GM19351 (cell line): Measurements from ENCODE around the gene RNF183.
"Not testable (repeated sequence)": the region's sequence is repeated elsewhere in the genome, so short reads cannot be mapped to it uniquely, and the experiment has no call there.

ENCODE experiments used
- ATAC-seq: cut with Tn5 transposase; IDR thresholded peaks from one replicate; pipeline ENCODE4 v1.9.1; 2021; ENCODE audit warnings: mild to moderate bottlenecking, moderate library complexity; ENCODE audit not compliant: unreplicated experiment

The RNF183 gene

DNA sequence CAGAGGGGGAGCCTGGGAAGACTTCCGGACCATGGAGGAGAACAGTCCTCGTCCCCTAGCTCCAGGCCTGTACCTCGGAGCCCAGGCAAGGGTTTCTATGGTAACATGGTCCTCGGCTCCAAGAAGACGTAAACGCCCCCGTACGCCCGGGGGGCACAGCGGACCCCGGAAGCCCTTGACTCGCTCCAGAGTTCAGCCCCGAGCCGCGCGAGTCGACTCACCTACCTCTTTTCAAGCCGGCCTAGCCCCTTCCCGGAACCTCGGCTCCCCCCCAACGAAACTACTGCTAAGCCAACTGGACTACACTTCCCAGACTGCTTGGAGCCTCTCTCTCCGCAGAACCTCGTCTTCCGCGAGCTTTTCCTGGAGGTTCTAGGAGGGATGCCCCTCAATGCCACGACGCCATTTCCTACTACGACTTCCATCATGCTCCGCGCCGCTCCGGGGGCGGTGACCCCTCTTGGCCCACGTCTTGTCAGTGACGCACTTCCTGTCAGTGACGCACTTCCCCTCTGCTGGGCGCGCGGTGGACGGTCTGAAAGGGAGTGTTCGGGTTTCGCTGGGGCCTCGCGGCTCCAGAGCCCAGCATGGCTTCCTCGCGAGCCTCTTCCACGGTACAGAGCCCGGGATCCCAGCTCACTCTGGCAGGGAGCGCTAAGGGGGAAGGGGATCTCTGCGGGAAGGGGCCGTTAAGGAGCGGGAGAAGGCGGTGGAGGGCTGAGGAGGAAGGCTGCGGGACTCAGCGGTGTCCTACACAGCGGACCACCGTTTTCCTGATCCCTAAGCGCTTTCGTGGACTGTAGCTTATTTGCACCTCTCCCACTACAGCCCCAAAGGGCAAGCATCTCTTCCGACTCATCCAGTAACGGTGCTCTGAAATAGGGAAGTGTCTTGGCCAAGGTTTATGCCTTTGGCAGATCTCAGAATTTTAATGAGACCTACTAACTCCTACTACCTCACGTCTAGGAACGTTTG, 27.7 kb downstream of the RNF183 start, which contains the start of the genes CDC26 and PRPF4:
TSS of gene CDC26 (minus strand) at position 416 of the 975 bp plus-strand sequence. CDS start 3,065 bp downstream, outside the sequence.
TSS of gene PRPF4 (plus strand) at position 502 of the 975 bp plus-strand sequence. CDS start at position 588, 86 bp downstream.
- peak; percentile 98 for ATAC-seq

DNA sequence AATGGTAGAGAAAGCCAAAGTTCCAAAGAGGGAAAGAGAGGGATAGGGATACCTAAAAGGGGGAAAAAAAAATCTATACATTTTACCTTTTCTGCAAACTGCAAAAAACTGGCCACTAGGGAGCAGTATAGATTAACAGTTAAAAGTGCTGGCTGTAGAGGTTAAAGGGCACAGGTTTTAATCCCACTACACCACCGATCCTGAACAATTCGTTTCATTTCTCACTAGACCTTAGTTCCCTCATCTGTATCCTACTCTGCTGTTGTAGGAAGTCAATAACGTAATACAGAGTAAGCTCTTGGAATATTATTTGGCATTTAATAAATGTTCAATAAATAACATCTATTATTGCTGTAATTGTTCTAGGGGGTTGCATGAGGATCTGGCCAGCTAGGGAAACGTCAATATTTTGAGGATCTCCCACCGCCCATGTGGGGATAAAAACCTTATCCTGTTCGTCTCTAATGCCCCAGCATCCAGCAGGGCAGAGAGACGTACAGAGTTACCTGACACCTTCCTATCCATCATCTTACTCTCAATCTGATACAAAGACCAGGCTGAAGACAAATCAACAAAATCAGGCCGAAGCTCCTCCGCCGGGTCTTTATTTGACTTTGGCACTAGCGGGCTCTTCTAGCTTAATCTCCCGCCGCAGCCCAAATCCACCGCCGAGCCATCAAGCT, 28.6 kb downstream of the RNF183 start:
- ATAC-seq, result peak; percentile 5

DNA sequence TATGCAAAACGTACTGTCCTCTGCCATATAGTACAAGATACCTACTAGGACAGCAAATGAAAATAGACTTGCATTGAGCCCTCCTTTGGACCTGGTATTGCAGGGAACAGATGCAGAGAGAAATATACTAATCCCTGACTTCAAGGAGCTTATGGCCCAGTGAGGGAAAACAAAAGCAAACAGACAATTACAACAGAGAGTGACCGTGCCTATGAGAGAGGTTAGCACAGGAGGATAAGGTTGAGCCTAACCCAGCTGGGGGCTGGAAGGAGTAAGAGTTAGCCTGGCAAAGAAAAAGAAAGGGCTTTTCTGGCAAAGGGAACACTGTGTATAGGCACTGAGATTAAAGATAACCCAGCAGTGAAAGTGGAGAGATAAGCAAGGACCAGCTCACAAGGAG, 33.3 kb downstream of the RNF183 start:
- ATAC-seq, result no peak

DNA sequence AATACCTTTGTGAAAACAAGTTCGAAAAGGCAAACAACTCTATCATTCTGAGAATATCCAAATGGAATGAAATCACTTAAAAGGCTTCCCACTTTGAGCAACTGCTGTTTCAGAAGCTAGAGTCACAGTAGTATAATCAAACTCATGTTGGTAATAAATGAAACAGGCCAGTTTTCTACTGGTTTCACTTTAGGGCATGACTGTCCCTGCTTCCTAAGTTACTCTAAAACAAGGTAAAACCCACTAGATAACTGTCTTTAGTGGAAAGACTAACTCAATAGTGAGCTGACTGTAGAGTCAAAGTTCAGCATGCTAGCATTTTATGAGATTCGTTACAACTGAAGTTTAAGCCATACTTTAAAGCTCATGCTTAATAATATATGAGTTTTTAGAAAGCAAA, 33.8 kb downstream of the RNF183 start:
- ATAC-seq, result no peak

DNA sequence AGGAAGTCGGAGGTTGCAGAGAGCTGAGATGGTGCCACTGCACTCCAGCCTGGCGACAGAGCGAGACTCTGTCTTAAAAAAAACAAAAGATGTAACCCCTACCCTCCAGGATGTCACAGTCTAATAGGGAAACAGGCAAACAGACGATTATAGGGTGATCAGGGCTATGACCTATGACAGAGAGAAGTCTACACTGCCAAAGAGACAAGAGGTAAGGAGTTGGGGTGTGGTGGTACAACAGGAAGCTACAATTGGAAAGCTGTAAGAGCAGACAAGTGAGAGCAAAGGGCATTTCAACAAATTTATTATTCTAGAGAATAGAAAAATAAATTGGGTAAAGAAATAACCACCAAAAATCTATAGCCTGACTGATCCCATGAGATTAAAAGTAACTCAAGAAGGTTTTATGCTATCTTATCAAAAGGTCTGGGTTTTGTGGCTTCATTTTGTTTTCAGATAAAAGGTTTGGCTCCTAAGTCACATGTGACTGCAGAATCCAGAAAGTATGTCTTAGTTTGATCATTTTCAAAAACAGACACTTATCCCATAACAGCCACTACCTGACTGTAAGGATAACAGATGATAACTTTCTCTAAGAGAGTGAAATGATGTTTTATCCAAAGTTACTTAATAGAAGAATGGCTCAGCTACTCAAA, 35.1 kb downstream of the RNF183 start:
- no peak for ATAC-seq

GRCh38 chr9:113266174-113266573, 37.0 kb downstream of the RNF183 start:
- ATAC-seq, result no peak

DNA sequence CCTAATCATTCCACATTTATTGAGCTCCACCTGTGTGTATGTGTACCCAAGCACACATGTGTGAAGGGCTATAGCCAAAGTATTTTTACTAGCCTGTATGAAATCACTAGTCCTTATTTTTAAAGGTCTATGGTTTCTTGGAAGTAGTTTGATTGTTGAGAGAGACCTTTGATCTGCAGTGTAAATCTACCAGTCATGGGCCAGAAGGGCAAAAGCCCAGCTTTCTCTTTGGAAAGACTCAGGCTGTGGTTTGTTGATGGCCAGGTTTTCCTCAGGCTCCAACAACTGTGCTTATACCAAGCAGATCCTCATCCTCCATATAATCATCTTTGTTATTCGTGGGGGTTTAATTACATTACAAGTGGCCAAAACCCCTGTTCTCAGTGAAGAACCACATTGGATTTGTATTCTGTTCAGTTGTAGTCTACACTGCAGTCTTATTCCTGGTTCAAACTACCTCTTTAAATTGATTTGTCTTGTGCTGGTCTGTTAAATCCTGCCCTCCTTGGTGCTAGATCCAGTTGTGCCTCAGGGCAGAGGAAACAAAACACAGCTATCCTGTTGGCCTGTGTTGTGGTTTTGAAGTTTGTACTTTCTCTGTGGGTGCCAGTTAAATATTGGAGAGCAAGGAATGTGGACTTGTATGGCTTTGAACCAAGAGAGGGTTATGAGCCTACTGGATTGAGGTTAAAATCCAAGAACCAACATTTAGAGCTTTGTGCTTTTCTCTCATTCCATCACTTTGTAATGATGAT, 41.1 kb downstream of the RNF183 start:
- ATAC-seq, result no peak

GRCh38 chr9:113258282-113258681, 44.9 kb downstream of the RNF183 start:
- no peak for ATAC-seq

- ATAC-seq, result no peak
Measured at GRCh38 chr9:113257863-113258262, 45.3 kb downstream of the RNF183 start.

GRCh38 chr9:113255438-113255837, 47.7 kb downstream of the RNF183 start:
- no peak for ATAC-seq

DNA sequence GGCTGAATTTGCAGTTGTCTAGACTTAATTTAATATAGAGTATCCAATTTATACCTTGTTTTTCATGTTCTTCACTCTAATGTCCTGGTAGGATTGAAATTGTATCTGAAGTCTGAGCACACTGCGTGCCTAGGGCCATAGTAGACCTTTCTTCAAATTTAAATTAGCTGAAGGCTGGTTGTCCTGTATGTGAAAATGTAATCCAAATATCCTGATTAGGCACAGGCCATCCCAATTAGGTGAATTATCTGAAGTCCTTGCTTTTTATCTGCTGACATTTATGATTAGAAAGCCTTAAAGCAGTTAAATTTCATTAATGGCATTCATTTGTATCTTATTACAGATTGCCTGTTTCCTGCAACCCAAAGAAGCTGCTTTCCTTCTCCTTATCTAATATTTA, 48.2 kb downstream of the RNF183 start:
- ATAC-seq, result no peak

DNA sequence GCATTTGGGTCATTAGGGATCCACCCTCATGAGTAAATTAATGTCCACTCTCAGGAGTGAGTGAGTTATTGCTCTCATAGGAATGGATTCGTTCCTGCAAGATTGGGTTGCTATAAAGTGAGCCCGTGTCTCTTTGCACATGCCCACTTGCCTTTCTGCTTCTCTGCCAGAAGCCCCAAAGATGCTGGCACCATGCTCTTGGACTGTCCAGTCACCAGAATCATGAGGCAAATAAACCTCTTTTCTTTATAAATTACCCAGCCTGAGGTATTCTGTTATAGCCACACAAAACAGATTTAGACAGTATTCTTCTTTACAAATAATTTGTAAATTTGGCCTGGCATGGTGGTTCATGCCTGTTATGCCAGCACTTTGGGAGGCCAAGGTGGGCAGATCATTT, 52.4 kb downstream of the RNF183 start:
- ATAC-seq, result no peak

- not testable (repeated sequence) for ATAC-seq
Measured at GRCh38 chr9:113249661-113250060, 53.5 kb downstream of the RNF183 start.

DNA sequence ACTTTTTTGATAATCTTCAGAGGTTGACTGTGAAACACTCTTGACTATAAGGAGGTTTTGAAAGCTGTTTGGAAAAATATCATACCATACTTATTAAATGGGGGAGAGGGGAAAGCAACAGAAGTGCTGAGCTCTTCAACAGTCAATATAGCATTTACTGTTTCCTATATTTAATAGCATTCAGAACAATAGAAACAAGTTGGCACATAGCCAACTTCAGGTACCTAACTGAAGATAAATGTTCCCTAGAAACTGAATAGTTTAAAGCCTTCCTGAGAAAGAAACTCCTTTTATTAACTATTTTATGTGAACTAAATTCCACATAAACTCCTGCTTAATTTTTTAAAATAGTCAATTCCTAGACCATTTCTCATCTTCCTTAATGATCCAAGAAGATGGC, 55.5 kb downstream of the RNF183 start:
- ATAC-seq, result no peak
